Measurements from ENCODE around the gene DCP1B. TPM values are rescaled to one million over a fixed set of nuclear protein-coding genes. Genes with fewer than 3 reads are reported as not detected.

The DCP1B gene
- total RNA-seq, 1 donor from 2014 or later, result 25.5 TPM

GRCh38 chr12:2017546-2018337 is 13.5 kb upstream of the DCP1B start:
- no peak for DNase-seq (ENCODE audit: low spot score)

GRCh38 chr12:2016862-2017545 is 12.7 kb upstream of the DCP1B start:
- DNase-seq (ENCODE audit: low spot score), result no peak

GRCh38 chr12:2014231-2014630 is 10.0 kb upstream of the DCP1B start:
- no peak for DNase-seq (ENCODE audit: low spot score)

- DNase-seq (ENCODE audit: low spot score), result peak; percentile 77
Measured at GRCh38 chr12:2013527-2014223, 9.4 kb upstream of the DCP1B start.

GRCh38 chr12:2013086-2013485 is 8.8 kb upstream of the DCP1B start:
- DNase-seq (ENCODE audit: low spot score), result no peak

- DNase-seq (ENCODE audit: low spot score), result peak; percentile 59
Measured at GRCh38 chr12:2011643-2012607, 7.7 kb upstream of the DCP1B start.

GRCh38 chr12:2009623-2010022 is 5.4 kb upstream of the DCP1B start:
- DNase-seq (ENCODE audit: low spot score), result no peak

GRCh38 chr12:2008677-2009076 is 4.4 kb upstream of the DCP1B start:
- no peak for DNase-seq (ENCODE audit: low spot score)

GRCh38 chr12:2003676-2004112 is 563 bp downstream of the DCP1B start:
- no peak for DNase-seq (ENCODE audit: low spot score)

- no peak for DNase-seq (ENCODE audit: low spot score)
Measured at GRCh38 chr12:1995205-1995896, 8.9 kb downstream of the DCP1B start.

GRCh38 chr12:1994429-1995143 is 9.7 kb downstream of the DCP1B start:
- DNase-seq (ENCODE audit: low spot score), result no peak

GRCh38 chr12:1993871-1994371 is 10.3 kb downstream of the DCP1B start:
- DNase-seq (ENCODE audit: low spot score), result no peak

GRCh38 chr12:1993341-1993740 is 10.9 kb downstream of the DCP1B start:
- DNase-seq (ENCODE audit: low spot score), result no peak

- no peak for DNase-seq (ENCODE audit: low spot score)
Measured at GRCh38 chr12:1992732-1993131, 11.5 kb downstream of the DCP1B start.

- no peak for DNase-seq (ENCODE audit: low spot score)
Measured at GRCh38 chr12:1989111-1989510, 15.1 kb downstream of the DCP1B start.

- no peak for DNase-seq (ENCODE audit: low spot score)
Measured at GRCh38 chr12:1984759-1985158, 19.5 kb downstream of the DCP1B start.

- DNase-seq (ENCODE audit: low spot score), result no peak
Measured at GRCh38 chr12:1980282-1980681, 24.0 kb downstream of the DCP1B start.

GRCh38 chr12:1978078-1978862 is 26.0 kb downstream of the DCP1B start:
- peak; percentile 84 for DNase-seq (ENCODE audit: low spot score)

- DNase-seq (ENCODE audit: low spot score), result no peak
Measured at GRCh38 chr12:1977588-1977987, 26.7 kb downstream of the DCP1B start.
